Skin epidermis (tissue), 12 donors: ENCODE results near the gene ST8SIA1.

ENCODE experiments used
- H3K27ac ChIP-seq, 21 experiments: fragments of 200-600 bp; sonication (generic) in 11 of 21; one replicate each; pipeline ENCODE4 v1.5.0; 2020; ENCODE audit warnings: mild to moderate bottlenecking in 3 of 21, inconsistent platforms in 2 of 21, moderate library complexity in 2 of 21
- H3K4me3 ChIP-seq, 7 experiments: fragments of 200-600 bp; sonication (generic) in 2 of 7; one replicate each; pipeline ENCODE4 v1.5.0; 2020; ENCODE audit warnings: inconsistent platforms in 2 of 7, mild to moderate bottlenecking in 2 of 7, moderate library complexity in 1 of 7

Gene ST8SIA1

DNA sequence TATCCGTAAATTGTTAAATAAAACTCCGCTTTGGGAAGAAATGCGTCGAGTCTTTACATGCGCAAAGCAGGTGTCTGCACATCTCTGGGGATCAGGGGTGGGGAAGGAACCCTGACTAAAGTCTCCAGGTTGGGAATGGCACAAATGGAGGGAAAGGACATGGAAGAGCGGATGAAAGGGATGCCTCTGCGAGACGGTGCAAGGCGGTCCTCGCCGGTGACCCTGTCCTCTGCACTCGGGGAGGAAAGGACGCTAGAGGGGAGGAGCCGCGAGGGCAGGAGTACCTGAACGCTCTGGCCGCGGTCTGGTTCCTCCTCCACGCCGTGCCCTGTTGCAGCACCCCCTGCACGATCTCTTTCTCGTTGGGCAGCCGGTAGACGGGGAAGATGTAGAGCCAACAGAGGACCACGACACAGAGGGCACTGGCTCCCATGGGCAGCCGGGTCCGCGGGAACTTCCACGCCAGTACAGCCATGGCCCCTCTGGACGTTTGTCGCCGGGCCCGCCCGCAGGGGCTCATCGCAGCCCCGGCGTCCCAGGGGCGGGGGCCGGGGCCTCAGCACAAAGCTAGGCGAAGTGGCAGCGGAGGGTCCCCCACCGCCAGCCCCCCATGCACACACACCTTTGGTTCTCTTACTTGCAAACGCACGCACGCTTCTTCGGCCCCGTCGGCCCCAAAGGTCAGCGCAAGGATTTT, 646 bp downstream of the ST8SIA1 start:
- Histone ChIP-seq H3K4me3 (peak overlapping the region; percentile 51 to 74 (median 65)), H3K27ac (peak overlapping the region in 18 of 21 experiments; percentile 24 to 91 (median 76))

GRCh38 chr12:22333186-22333712, 1.3 kb downstream of the ST8SIA1 start:
- Histone ChIP-seq H3K27ac (peak overlapping the region in 11 of 21 experiments; percentile 6 to 91 (median 78)), H3K4me3 (peak overlapping the region; percentile 51 to 74 (median 65))

DNA sequence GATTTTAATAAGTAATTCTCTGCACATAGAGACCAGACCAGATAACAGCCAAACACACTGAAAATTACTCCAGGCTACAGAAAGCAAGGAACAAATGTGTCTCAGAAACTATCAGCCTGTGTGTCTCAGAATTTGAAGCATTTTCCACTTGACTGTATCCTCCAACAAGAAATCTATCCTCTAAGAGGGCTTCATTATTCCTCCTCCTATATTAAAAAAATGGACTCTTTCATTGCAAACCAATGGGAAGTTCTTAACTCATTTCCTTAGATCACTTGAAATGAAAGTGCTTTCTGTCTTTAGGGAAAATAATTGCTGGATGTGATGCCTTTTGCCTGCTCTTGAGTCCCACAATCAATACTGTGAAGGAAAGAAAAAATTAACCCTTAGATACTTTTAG, 2.3 kb downstream of the ST8SIA1 start:
- peak overlapping the region in 2 of 21 experiments; percentile 41 to 91 for H3K27ac ChIP-seq
- H3K4me3 ChIP-seq: peak overlapping the region in 2 of 7 experiments; percentile 57

DNA sequence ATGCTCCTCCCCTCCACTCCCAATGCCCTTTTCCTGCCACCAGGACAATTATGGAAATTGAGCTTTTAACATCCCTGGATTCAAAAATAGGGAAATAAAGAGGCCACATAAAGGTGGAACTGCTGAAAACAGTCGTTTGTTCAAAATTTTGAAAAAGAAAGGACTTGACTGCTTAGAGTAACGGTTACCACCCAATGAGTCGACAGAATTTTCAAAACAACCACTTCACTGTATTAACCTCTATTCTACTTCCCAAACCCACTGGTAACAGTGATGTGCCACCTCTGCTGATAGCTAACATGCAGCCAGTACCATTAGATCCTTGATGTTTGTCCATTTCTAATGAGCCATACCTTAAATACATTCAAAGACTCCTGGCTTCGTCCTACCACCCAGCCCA, 4.9 kb downstream of the ST8SIA1 start:
- no peak overlapping the region for H3K4me3 ChIP-seq

DNA sequence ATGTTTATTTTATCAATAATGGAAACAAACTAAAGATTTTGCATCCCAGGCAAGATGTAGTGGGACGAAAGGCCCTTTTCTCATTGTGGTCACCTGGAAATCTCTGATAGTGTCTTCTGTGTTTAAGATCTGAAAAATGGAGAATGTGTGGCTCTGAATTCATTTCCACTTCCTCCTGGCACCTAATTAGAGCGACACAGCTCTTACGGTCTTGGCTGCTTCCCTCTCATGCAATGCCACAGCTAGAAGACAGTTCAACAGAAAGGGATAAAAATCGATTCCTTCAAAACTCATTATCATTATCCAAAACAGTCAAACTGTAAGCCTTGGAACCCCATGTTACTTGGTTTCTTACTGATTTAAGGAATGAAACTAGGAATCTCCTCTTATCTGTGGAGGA, 9.3 kb downstream of the ST8SIA1 start:
- Histone ChIP-seq H3K27ac (no peak overlapping the region), H3K4me3 (no peak overlapping the region)

More for the DNA sequence above, 4.9 kb downstream of the ST8SIA1 start:
- peak overlapping the region in 1 of 21 experiments; percentile 29 for H3K27ac ChIP-seq

- Histone ChIP-seq H3K27ac (no peak overlapping the region), H3K4me3 (no peak overlapping the region)
Measured at GRCh38 chr12:22322091-22322490, 12.4 kb downstream of the ST8SIA1 start.

DNA sequence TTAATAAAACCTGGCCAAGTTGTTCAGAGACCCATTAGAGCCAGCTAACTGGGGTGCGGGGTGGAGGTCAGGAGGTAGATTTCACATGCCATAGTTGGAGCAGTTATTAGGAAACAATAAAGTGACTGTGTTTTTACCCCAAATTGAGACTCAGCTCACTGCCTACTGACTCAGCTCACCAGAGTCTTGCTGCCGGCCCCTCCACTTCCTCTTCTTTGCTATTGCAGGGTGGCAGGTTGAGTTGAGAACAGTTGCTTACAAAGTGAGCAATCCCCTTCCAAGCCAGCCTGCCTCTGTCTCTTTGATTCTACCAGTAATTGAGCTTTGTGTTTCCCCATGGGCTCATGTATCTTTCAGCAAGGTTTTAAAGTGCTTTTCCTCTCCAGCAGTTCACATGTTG, 12.9 kb downstream of the ST8SIA1 start:
- Histone ChIP-seq H3K27ac (no peak overlapping the region), H3K4me3 (no peak overlapping the region)

DNA sequence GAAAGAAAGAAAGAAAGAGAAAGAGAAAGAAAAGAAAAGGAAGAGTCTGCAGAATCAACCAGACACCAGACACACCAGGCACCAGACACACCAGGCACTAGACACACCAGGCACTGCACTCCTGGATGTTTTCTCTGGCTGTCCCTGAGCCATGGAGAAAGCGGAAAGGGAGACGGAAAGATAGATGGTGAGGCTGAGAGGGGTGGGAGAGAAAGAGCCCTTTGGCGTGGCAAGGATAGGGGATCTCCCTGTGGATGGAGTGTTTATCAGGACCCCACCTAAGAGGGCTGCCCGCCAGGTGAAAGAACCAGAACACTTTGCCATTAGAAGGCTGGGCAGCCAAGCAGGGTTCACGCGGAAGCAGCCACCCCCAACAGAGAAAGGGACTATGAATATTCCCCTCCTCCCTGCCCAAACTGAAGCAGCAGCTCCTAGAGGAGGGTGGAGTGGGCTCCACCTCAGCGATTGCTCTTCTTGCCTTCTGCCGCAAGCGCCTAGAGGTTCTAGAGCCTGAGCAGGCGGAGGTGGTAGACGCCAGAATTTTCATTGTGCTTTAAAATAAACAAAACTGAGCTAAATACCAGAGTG, 13.4 kb downstream of the ST8SIA1 start:
- Histone ChIP-seq H3K4me3 (no peak overlapping the region), H3K27ac (peak overlapping the region in 1 of 21 experiments; percentile 43)

GRCh38 chr12:22318108-22318737, 16.3 kb downstream of the ST8SIA1 start:
- Histone ChIP-seq H3K4me3 (no peak overlapping the region), H3K27ac (peak overlapping the region in 2 of 21 experiments; percentile 10 to 49)

- Histone ChIP-seq H3K4me3 (no peak overlapping the region), H3K27ac (no peak overlapping the region)
Measured at GRCh38 chr12:22313963-22314330, 20.6 kb downstream of the ST8SIA1 start.

DNA sequence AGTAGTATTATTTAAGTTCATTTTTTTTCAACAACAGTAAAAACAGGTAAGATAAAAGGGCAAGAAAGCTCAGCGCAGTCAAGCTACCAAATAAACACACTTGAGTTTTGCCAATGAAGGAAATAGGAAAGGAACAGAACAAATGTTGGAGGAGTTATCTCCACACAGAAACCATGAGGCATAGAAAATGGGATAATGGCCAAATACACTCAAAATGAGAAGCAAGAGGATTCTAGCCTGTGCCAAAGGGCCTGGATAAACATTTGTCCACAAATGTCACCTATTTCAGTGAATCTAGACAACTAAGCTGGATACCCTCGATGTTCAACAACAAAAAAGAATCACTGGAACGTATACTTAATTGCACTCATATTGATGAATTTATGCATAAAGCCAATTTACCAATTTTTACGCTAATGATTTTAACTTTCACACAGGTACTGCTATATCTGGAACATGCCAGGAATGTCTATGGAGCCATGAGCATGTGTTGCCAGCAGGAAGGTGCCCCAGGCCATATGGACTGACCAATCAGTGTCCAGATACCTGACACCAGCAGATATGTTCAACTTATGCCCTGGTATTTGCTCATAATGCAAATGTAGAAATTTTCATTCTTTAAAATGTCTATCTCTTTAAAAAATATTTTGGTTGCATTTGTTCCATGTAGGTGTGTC, 21.1 kb downstream of the ST8SIA1 start:
- H3K27ac ChIP-seq: peak overlapping the region in 2 of 21 experiments; percentile 16 to 51
- H3K4me3 ChIP-seq: no peak overlapping the region

GRCh38 chr12:22312336-22312735, 22.2 kb downstream of the ST8SIA1 start:
- Histone ChIP-seq H3K27ac (peak overlapping the region in 7 of 21 experiments; percentile 10 to 63 (median 34)), H3K4me3 (no peak overlapping the region)

GRCh38 chr12:22310709-22311108, 23.8 kb downstream of the ST8SIA1 start:
- Histone ChIP-seq H3K27ac (no peak overlapping the region), H3K4me3 (no peak overlapping the region)

DNA sequence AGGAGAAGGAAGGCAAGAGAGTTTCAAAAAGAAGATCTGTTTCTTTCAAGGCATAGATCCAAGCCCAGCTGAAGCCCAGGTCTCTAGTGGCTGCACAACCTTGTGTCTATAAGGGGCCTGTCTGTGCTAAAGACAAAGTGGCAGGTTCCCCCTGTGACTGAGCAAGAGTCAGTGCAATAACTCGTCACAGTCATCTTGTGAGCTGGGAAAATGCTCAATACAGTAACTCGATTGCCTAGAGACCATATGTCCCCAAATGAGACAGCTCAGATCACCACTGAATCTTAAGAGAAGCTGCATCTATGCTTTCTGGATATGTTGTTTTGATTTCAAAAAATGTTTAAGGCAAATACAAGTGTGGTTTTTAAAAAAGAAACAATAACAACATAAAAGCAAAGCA, 24.2 kb downstream of the ST8SIA1 start:
- Histone ChIP-seq H3K27ac (no peak overlapping the region), H3K4me3 (no peak overlapping the region)

DNA sequence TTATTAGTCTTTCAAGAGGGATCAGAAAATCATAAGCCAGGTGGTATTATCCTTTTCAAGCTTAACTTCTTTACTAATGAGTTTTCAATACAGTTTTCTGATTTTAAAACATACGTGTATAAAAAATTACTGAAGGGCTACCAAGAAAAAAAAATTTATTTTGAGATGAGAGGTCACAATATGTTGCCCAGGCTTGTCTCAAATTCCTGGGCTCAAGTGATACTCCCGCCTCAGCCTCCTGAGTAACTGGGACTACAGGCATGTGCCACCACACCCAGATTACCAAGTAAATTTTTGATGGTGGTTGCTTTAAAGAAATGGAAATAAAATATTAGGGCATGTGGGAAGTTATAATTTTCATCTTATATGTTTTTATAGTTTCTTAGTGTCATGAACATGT, 26.7 kb downstream of the ST8SIA1 start:
- H3K4me3 ChIP-seq: no peak overlapping the region

DNA sequence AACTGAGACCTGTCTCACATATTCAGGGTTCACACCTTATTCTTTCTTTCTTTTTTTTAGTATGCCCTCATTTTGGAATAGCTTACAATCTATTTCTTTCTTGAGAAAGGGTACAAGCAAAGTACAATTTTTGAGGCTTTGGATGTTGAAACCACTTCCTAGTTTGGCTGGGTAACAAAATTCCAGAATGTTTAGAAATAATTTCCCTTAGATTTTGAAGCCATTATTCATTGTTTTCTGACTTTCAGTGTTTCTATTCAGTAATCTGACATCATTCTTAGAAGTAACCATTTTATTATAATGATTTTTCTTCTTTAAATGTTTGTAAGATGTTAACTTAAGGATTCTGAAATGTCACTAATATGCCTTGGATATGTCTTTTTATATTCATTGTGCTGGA, 28.2 kb downstream of the ST8SIA1 start:
- no peak overlapping the region for H3K4me3 ChIP-seq
- H3K27ac ChIP-seq: no peak overlapping the region

More for the DNA sequence above, 26.7 kb downstream of the ST8SIA1 start:
- H3K27ac ChIP-seq: no peak overlapping the region

DNA sequence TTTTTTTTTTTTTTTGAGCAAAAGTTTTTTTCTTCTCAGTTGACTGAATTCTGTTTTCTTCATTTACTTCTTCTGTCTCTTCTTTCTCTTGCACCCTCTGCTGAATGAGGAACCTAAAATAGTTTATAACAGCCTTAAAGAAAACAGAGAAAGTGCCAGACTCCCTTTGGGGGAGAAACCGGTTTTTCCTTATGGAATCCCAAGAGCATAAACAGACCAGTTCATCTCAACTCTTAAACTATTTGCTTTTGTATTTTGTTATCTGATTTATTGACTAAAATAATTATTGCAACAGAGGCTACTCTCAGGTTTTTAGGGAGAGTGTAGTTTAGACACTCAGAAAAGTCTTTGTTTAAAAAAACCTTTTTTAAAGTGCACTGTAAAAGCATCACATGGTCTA, 30.2 kb downstream of the ST8SIA1 start:
- no peak overlapping the region for H3K27ac ChIP-seq
- H3K4me3 ChIP-seq: no peak overlapping the region

- H3K4me3 ChIP-seq: no peak overlapping the region
- H3K27ac ChIP-seq: no peak overlapping the region
Measured at GRCh38 chr12:22299294-22299912, 35.1 kb downstream of the ST8SIA1 start.

- H3K4me3 ChIP-seq: no peak overlapping the region
- H3K27ac ChIP-seq: no peak overlapping the region
Measured at GRCh38 chr12:22289250-22289649, 45.3 kb downstream of the ST8SIA1 start.
